ENCODE measurements around the gene PPP3CA. TPM values are rescaled to one million over a fixed set of nuclear protein-coding genes. Genes with fewer than 3 reads are reported as not detected.

The PPP3CA gene
- total RNA-seq, 4 donors from 2014 or later: 38.5 to 46.7 (median 40.6) TPM

- 90 to 100% methylated on average over 1 of the region's 1 CpG for WGBS, 2 donors
- intact Hi-C loops (cut with DNase I; ENCODE audit: low total_unique reads): no loop called here
- no peak overlapping the region for H3K4me3 ChIP-seq (ENCODE audit: low read depth, poor library complexity, severe bottlenecking)
- no peak for DNase-seq (ENCODE audit: low spot score in 2 of 2)
- TF ChIP-seq POLR2A (IDR thresholded peaks at IDR 0.05) (no peak), CTCF (IDR thresholded peaks at IDR 0.05) (no peak)
These were observed 183.4 kb downstream of the PPP3CA start for GRCh38 chr4:101163936-101164335.

GRCh38 chr4:101162990-101163380 lies 184.3 kb downstream of the PPP3CA start:
- intact Hi-C loops (cut with DNase I; ENCODE audit: low total_unique reads): no loop called here

GRCh38 chr4:101160792-101161592 lies 186.3 kb downstream of the PPP3CA start:
- whole genome bisulfite sequencing, 2 donors: 67 to 78% methylated on average over 5 of the region's 5 CpGs

More at GRCh38 chr4:101162990-101163380, 184.3 kb downstream of the PPP3CA start:
- 94 to 98% methylated on average over 1 of the region's 1 CpG for WGBS, 2 donors
- H3K4me3 ChIP-seq (ENCODE audit: low read depth, poor library complexity, severe bottlenecking): no peak overlapping the region
- TF ChIP-seq POLR2A (IDR thresholded peaks at IDR 0.05) (no peak), CTCF (IDR thresholded peaks at IDR 0.05) (no peak)
- no peak for DNase-seq (ENCODE audit: low spot score in 2 of 2)

GRCh38 chr4:101158507-101158906 lies 188.8 kb downstream of the PPP3CA start:
- no peak overlapping the region for H3K4me3 ChIP-seq (ENCODE audit: low read depth, poor library complexity, severe bottlenecking)
- intact Hi-C loops (cut with DNase I; ENCODE audit: low total_unique reads): no loop called here
- TF ChIP-seq POLR2A (IDR thresholded peaks at IDR 0.05) (no peak), CTCF (IDR thresholded peaks at IDR 0.05) (no peak)
- DNase-seq (ENCODE audit: low spot score in 2 of 2): no peak
- WGBS, 2 donors: 84 to 86% methylated on average over 3 of the region's 3 CpGs

More at GRCh38 chr4:101160792-101161592, 186.3 kb downstream of the PPP3CA start:
- H3K4me3 ChIP-seq (ENCODE audit: low read depth, poor library complexity, severe bottlenecking): no peak overlapping the region
- intact Hi-C loops (cut with DNase I; ENCODE audit: low total_unique reads): no loop called here
- TF ChIP-seq POLR2A (IDR thresholded peaks at IDR 0.05): no peak
- TF ChIP-seq CTCF (IDR thresholded peaks at IDR 0.05): no peak
- DNase-seq (ENCODE audit: low spot score in 2 of 2): no peak

DNA sequence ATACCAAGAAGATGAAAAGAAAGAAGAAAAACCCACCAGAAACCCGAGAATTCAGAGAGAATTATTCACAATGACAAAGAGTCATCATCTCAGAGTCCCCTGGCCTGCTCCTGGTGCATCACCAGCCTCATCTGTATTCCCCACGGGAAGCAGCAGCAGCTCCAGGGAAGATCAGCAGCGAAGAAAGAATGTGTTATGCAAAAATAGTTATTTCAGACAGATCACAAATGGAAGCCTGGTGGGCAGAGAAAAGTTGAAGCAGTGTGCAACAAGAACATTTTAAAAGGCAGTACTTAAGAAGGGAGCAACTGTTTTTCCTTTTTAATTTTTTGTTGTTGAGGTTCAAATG lies 189.2 kb downstream of the PPP3CA start:
- TF ChIP-seq POLR2A (IDR thresholded peaks at IDR 0.05) (no peak), CTCF (IDR thresholded peaks at IDR 0.05) (no peak)
- DNase-seq (ENCODE audit: low spot score in 2 of 2): no peak
- intact Hi-C loops (cut with DNase I; ENCODE audit: low total_unique reads): no loop called here
- 62 to 71% methylated on average over 3 of the region's 3 CpGs for WGBS, 2 donors
- H3K4me3 ChIP-seq (ENCODE audit: low read depth, poor library complexity, severe bottlenecking): no peak overlapping the region

Measured in lower leg skin (tissue), 4 donors.